ENCODE results near the gene GPR183. TPM values are rescaled to one million over a fixed set of nuclear protein-coding genes. Genes with fewer than 3 reads are reported as not detected.

The GPR183 gene
- total RNA-seq, 1 donor from 2014 or later = not detected

- no peak for DNase-seq (ENCODE audit: extremely low spot score, unreplicated experiment)
- Mint-ChIP-seq H3K4me3 (no peak overlapping the region), H3K27me3 (no peaks in the 10 kb centered on the region), H3K4me1 (ENCODE audit: unreplicated experiment) (no peaks in the 10 kb centered on the region), H3K36me3 (peaks cover 20% of the 10 kb centered on the region), H3K27ac (no peak overlapping the region), H3K9me3 (no peaks in the 10 kb centered on the region)
- no peak for TF ChIP-seq CTCF (conservative IDR thresholded peaks at IDR 0.05)
These were observed 15.3 kb upstream of the GPR183 start for GRCh38 chr13:99322297-99323103.

- DNase-seq (ENCODE audit: extremely low spot score, unreplicated experiment) = no peak
These were observed 14.5 kb upstream of the GPR183 start for GRCh38 chr13:99321709-99322108.

GRCh38 chr13:99320693-99321481 is 13.7 kb upstream of the GPR183 start:
- TF ChIP-seq CTCF (conservative IDR thresholded peaks at IDR 0.05) = no peak
- no peaks in the 10 kb centered on the region for H3K9me3 Mint-ChIP-seq
- no peak overlapping the region for H3K27ac Mint-ChIP-seq
- H3K27me3 Mint-ChIP-seq = no peaks in the 10 kb centered on the region
- no peaks in the 10 kb centered on the region for H3K4me1 Mint-ChIP-seq (ENCODE audit: unreplicated experiment)
- H3K36me3 Mint-ChIP-seq = peaks cover 25% of the 10 kb centered on the region
- DNase-seq (ENCODE audit: extremely low spot score, unreplicated experiment) = no peak
- no peak overlapping the region for H3K4me3 Mint-ChIP-seq

More at GRCh38 chr13:99321709-99322108, 14.5 kb upstream of the GPR183 start:
- H3K27ac Mint-ChIP-seq = no peak overlapping the region
- H3K4me3 Mint-ChIP-seq = no peak overlapping the region
- no peaks in the 10 kb centered on the region for H3K9me3 Mint-ChIP-seq
- H3K36me3 Mint-ChIP-seq = peaks cover 20% of the 10 kb centered on the region
- no peaks in the 10 kb centered on the region for H3K27me3 Mint-ChIP-seq
- no peak for TF ChIP-seq CTCF (conservative IDR thresholded peaks at IDR 0.05)
- H3K4me1 Mint-ChIP-seq (ENCODE audit: unreplicated experiment) = no peaks in the 10 kb centered on the region

- DNase-seq (ENCODE audit: extremely low spot score, unreplicated experiment) = no peak
- no peak overlapping the region for H3K27ac Mint-ChIP-seq
- H3K4me3 Mint-ChIP-seq = no peak overlapping the region
- no peak for TF ChIP-seq CTCF (conservative IDR thresholded peaks at IDR 0.05)
- H3K4me1 Mint-ChIP-seq (ENCODE audit: unreplicated experiment) = peaks cover 12% of the 10 kb centered on the region
- H3K27me3 Mint-ChIP-seq = no peaks in the 10 kb centered on the region
- H3K9me3 Mint-ChIP-seq = no peaks in the 10 kb centered on the region
- H3K36me3 Mint-ChIP-seq = peaks cover 27% of the 10 kb centered on the region
These were observed 9.6 kb upstream of the GPR183 start for GRCh38 chr13:99316657-99317256.

GRCh38 chr13:99316224-99316623 is 9.0 kb upstream of the GPR183 start:
- Mint-ChIP-seq H3K27me3 (no peaks in the 10 kb centered on the region), H3K4me1 (ENCODE audit: unreplicated experiment) (peaks cover 12% of the 10 kb centered on the region)

More at GRCh38 chr13:99316224-99316623, 9.0 kb upstream of the GPR183 start:
- DNase-seq (ENCODE audit: extremely low spot score, unreplicated experiment) = no peak
- Mint-ChIP-seq H3K36me3 (peaks cover 27% of the 10 kb centered on the region), H3K27ac (no peak overlapping the region), H3K9me3 (no peaks in the 10 kb centered on the region), H3K4me3 (no peak overlapping the region)
- TF ChIP-seq CTCF (conservative IDR thresholded peaks at IDR 0.05) = no peak

Measured in type B pancreatic cell (in vitro differentiated cells).